ENCODE results near the gene SRM.

DNA sequence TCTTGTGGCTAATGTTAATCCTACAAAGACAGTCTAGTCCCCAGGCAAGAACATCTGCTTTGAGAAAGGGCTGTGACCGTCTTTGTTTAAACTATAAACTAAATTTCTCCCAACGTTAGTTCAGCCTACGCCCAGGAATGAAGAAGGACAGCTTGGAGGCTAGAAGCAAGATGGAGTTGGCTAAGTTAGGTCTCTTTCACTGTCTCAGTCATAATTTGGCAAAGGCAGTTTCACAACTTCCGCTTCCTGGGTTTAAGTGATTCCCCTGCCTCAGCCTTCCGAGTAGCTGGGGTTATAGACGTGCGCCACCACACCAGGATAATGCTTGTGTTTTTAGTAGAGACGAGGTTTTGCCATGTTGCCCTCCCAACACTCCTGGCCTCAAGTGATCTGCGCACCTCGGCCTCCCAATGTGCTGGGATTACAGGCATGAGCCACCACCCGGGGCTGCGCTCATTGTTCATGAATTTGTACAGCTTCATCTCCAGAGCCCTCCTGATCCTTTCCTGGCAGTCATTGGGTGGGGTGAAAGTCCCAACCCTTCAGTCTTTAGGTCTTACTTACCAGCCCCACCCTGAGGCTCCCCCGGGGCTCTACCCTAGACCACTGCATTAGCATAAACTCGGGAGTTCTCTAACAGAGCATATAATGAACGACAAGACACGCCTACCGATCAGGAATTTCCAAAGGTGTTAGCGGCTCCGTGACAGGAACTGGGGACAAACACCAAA is 7.9 kb downstream of the SRM start:
- TF ChIP-seq POLR2AphosphoS5 (IDR thresholded peaks at IDR 0.05; ENCODE audit: low read depth, low read length) (no peak), SIN3A (IDR thresholded peaks at IDR 0.05; ENCODE audit: borderline replicate concordance, insufficient read depth, low read depth, low read length) (no peak)
- TF ChIP-seq, protein P1, sequence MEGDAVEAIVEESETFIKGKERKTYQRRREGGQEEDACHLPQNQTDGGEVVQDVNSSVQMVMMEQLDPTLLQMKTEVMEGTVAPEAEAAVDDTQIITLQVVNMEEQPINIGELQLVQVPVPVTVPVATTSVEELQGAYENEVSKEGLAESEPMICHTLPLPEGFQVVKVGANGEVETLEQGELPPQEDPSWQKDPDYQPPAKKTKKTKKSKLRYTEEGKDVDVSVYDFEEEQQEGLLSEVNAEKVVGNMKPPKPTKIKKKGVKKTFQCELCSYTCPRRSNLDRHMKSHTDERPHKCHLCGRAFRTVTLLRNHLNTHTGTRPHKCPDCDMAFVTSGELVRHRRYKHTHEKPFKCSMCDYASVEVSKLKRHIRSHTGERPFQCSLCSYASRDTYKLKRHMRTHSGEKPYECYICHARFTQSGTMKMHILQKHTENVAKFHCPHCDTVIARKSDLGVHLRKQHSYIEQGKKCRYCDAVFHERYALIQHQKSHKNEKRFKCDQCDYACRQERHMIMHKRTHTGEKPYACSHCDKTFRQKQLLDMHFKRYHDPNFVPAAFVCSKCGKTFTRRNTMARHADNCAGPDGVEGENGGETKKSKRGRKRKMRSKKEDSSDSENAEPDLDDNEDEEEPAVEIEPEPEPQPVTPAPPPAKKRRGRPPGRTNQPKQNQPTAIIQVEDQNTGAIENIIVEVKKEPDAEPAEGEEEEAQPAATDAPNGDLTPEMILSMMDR (IDR thresholded peaks at IDR 0.05) = no peak
